Tibial nerve (tissue), 4 donors: ENCODE data around the gene CDS1.

Source experiments
- CTCF ChIP-seq, 5 experiments: fragments of 200-600 bp in 3 of 5; fragments of 450-650 bp in 2 of 5; sonication (generic) in 3 of 5; IDR thresholded peaks; one replicate each; pipeline ENCODE4 v1.5.1; 2016 to 2019; ENCODE audit warnings: antibody characterized with exemption in 5 of 5, mild to moderate bottlenecking in 3 of 5, moderate library complexity in 2 of 5
- EP300 ChIP-seq, 2 donors: sonication (generic); formaldehyde crosslinking; IDR thresholded peaks; one replicate each; pipeline ENCODE4 v1.6.1; 2017; ENCODE audit warnings: antibody characterized with exemption in 2 of 2, mild to moderate bottlenecking in 1 of 2
- POLR2A ChIP-seq, 2 donors: fragments of 450-650 bp; IDR thresholded peaks; one replicate each; pipeline ENCODE4 v1.6.1; 2017; ENCODE audit warnings: antibody characterized with exemption in 2 of 2, mild to moderate bottlenecking in 2 of 2, moderate library complexity in 2 of 2

- TF ChIP-seq CTCF (IDR thresholded peaks at IDR 0.05), result no peak
- no peak for TF ChIP-seq POLR2A (IDR thresholded peaks at IDR 0.05)
- TF ChIP-seq EP300 (IDR thresholded peaks at IDR 0.05), result no peak
Observed at GRCh38 chr4:84669201-84669600, 86.3 kb downstream of the CDS1 start.
